Measurements from ENCODE around the gene SPATA9.

DNA sequence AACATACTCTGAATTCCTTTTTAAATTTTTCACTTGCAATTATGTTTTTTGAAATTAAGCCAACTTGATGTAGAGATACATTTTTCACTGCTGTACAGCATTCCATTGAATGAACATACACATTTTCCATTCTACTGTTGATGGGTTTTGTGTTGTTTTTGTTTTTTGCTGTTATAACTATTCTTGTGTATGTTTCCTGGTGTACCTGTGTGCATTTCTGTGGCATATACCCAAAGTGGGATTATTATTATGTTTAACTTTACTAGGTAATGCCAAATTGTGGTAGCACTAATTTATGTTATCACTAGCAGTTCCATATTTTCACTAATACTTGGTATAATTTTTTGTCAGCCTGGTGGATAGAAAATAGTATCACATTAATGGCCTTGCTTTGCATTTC lies 33.5 kb downstream of the SPATA9 start:
- TF ChIP-seq CTCF (conservative IDR thresholded peaks at IDR 0.05; ENCODE audit: low read length) (no peak), EZH2phosphoT487 (IDR thresholded peaks at IDR 0.05; ENCODE audit: borderline replicate concordance, low read depth, low read length) (no peak)
